HCT116 (cell line): ENCODE results near the gene PBX1. TPM values are rescaled to one million over a fixed set of nuclear protein-coding genes. Genes with fewer than 3 reads are reported as not detected.

Experiments
- ATAC-seq: fragments of 200-7000 bp; cut with Tn5 transposase; 2 replicates; pipeline ENCODE4 v1.9.1; 2020; ENCODE audit warnings: mild to moderate bottlenecking, moderate library complexity
- BruUV-seq: library from RNA; stranded (reverse); fragments of 400-500 nt; replicated peaks from 2 replicates; lab custom pipeline; 2021; lab: Mats Ljungman, UMichigan
- CTCF ChIA-PET: fragments of 300-600 bp; sonication (Branson Sonifier 250); formaldehyde crosslinking; loops from one replicate; lab custom pipeline; 2021; ENCODE audit warnings: antibody characterized with exemption; lab: Charles Lee
- POLR2A ChIA-PET: fragments of 300-600, 350-600 bp; sonication (Branson Sonifier 250); formaldehyde crosslinking; loops from one replicate; lab custom pipeline; 2021; ENCODE audit warnings: antibody characterized with exemption; lab: Charles Lee
- RAD21 ChIA-PET, 2 experiments: fragments of 300-600 bp; sonication (Branson Sonifier 250); formaldehyde crosslinking; loops; one replicate each; lab custom pipeline; 2023; ENCODE audit warnings: low total read pairs in 2 of 2; ENCODE audit not compliant: uncharacterized antibody in 2 of 2, unreplicated experiment in 2 of 2, low non-redundant PET in 1 of 2; lab: Charles Lee
- DNase-seq: peaks from one replicate; pipeline ENCODE4 v3.0.0-alpha.2; 2010; ENCODE audit warnings: low read depth, low spot score
- H2AFZ ChIP-seq: fragments of 200-600 bp; shearing (Covaris generic), sonication (generic); 2 replicates; pipeline ENCODE4 v1.6.1; 2017; ENCODE audit warnings: low read depth, mixed run types, mixed read lengths, antibody characterized with exemption, low read length; ENCODE audit not compliant: poor library complexity, severe bottlenecking
- H3K27ac ChIP-seq: 2 replicates; pipeline ENCODE4 v1.5.1; 2012; ENCODE audit warnings: low read depth, low read length
- H3K27me3 ChIP-seq: fragments of 200-600 bp; sonication (generic); 2 replicates; pipeline ENCODE4 v1.6.1; 2016; ENCODE audit warnings: mixed run types, low read length, mixed read lengths; ENCODE audit not compliant: insufficient read depth
- H3K36me3 ChIP-seq, 2 experiments: fragments of 200-500 bp in 1 of 2; fragments of 200-600 bp in 1 of 2; sonication (Bioruptor generic) in 1 of 2; sonication (generic) in 1 of 2; 2 replicates each; pipeline versions ENCODE4 v1.5.1 to v1.6.1; 2014 to 2016; ENCODE audit warnings: low read length in 2 of 2, inconsistent platforms in 1 of 2, mixed read lengths in 1 of 2, mixed run types in 1 of 2; ENCODE audit not compliant: insufficient read depth in 2 of 2, control insufficient read depth in 1 of 2
- H3K4me1 ChIP-seq, 2 experiments: fragments of 200-600 bp in 1 of 2; sonication (generic) in 1 of 2; 2 replicates each; pipeline versions ENCODE4 v1.5.1 to v1.6.1; 2012 to 2017; ENCODE audit warnings: low read length in 2 of 2, inconsistent platforms in 1 of 2, mild to moderate bottlenecking in 1 of 2, mixed read lengths in 1 of 2, mixed run types in 1 of 2, moderate library complexity in 1 of 2; ENCODE audit not compliant: insufficient read depth in 2 of 2, control insufficient read depth in 1 of 2
- H3K4me2 ChIP-seq: fragments of 200-600 bp; sonication (generic); 2 replicates; pipeline ENCODE4 v1.6.1; 2017; ENCODE audit warnings: mixed run types, low read length, mixed read lengths
- H3K4me3 ChIP-seq, 2 experiments: fragments of 200-600 bp in 1 of 2; sonication (generic) in 1 of 2; replicated peaks in 1 of 2; 2 replicates each; pipeline ENCODE4 v1.5.1; 2011 to 2016; ENCODE audit warnings: low read length in 2 of 2, control low read depth in 1 of 2, low read depth in 1 of 2, mild to moderate bottlenecking in 1 of 2, mixed read lengths in 1 of 2, mixed run types in 1 of 2
- H3K79me2 ChIP-seq: fragments of 200-600 bp; sonication (generic); 2 replicates; pipeline ENCODE4 v1.6.1; 2017; ENCODE audit warnings: mild to moderate bottlenecking, mixed run types, low read length, moderate library complexity, mixed read lengths; ENCODE audit not compliant: insufficient read depth
- H3K9ac ChIP-seq: fragments of 200-600 bp; sonication (generic); 2 replicates; pipeline ENCODE4 v1.6.1; 2016; ENCODE audit warnings: low read length, mixed read lengths
- H3K9me2 ChIP-seq: fragments of 200-600 bp; sonication (generic), shearing (Covaris generic); 2 replicates; pipeline ENCODE4 v1.6.1; 2017; ENCODE audit warnings: mixed run types, mild to moderate bottlenecking, moderate library complexity; ENCODE audit not compliant: insufficient read depth
- H3K9me3 ChIP-seq, 2 experiments: fragments of 200-500 bp in 1 of 2; fragments of 200-600 bp in 1 of 2; sonication (Bioruptor generic) in 1 of 2; sonication (generic) in 1 of 2; 2 replicates each; pipeline ENCODE4 v1.6.1; 2014 to 2017; ENCODE audit warnings: low read length in 2 of 2, mixed read lengths in 2 of 2, inconsistent platforms in 1 of 2, low read depth in 1 of 2, mild to moderate bottlenecking in 1 of 2, mixed run types in 1 of 2, moderate library complexity in 1 of 2; ENCODE audit not compliant: control insufficient read depth in 1 of 2, insufficient read depth in 1 of 2
- H4K20me1 ChIP-seq: fragments of 200-600 bp; sonication (generic), shearing (Covaris generic); 2 replicates; pipeline ENCODE4 v1.6.1; 2017; ENCODE audit warnings: mixed run types, mild to moderate bottlenecking, moderate library complexity; ENCODE audit not compliant: insufficient read depth
- CEBPB ChIP-seq: IDR thresholded peaks from 2 replicates; pipeline ENCODE4 v1.6.1; 2012; ENCODE audit warnings: low read depth
- EGR1 ChIP-seq: IDR thresholded peaks from 2 replicates; pipeline ENCODE4 v1.6.1; 2012; ENCODE audit warnings: low read depth
- EZH2 ChIP-seq: fragments of 200-600 bp; sonication (generic); IDR thresholded peaks from 2 replicates; pipeline ENCODE4 v1.6.1; 2017; ENCODE audit warnings: antibody characterized with exemption, mixed run types
- EZH2phosphoT487 ChIP-seq: fragments of 200-600 bp; IDR thresholded peaks from 2 replicates; pipeline ENCODE4 v1.6.1; 2018; ENCODE audit warnings: antibody characterized with exemption, borderline replicate concordance
- POLR2A ChIP-seq: IDR thresholded peaks from 2 replicates; pipeline ENCODE4 v1.7.0; 2011; ENCODE audit warnings: borderline replicate concordance; ENCODE audit not compliant: insufficient read depth, insufficient read length; ENCODE audit errors: extremely low read depth
- RAD21 ChIP-seq: IDR thresholded peaks from 2 replicates; pipeline ENCODE4 v1.6.1; 2012; ENCODE audit warnings: low read depth, mild to moderate bottlenecking
- SRF ChIP-seq: IDR thresholded peaks from 2 replicates; pipeline ENCODE4 v1.6.1; 2012; ENCODE audit warnings: low read depth
- TCF7L2 ChIP-seq: IDR thresholded peaks from 2 replicates; pipeline ENCODE4 v1.7.0; 2011; ENCODE audit warnings: borderline replicate concordance, inconsistent platforms; ENCODE audit not compliant: insufficient read depth, insufficient read length; ENCODE audit errors: extremely low read depth
- YY1 ChIP-seq: IDR thresholded peaks from 2 replicates; pipeline ENCODE4 v1.6.1; 2011; ENCODE audit warnings: low read length, low read depth, moderate library complexity, mild to moderate bottlenecking; ENCODE audit not compliant: insufficient replicate concordance; ENCODE audit errors: extremely low read depth
- ZFX ChIP-seq: fragments of 450-650 bp; IDR thresholded peaks from 2 replicates; pipeline ENCODE4 v1.6.1; 2017
- ZNF274 ChIP-seq: fragments of 200-500 bp; sonication (Bioruptor generic); IDR thresholded peaks from 2 replicates; pipeline ENCODE4 v1.6.1; 2014; ENCODE audit warnings: mild to moderate bottlenecking, low read depth, low read length, inconsistent platforms
- intact Hi-C: fragments of 100-400 bp; cut with micrococcal nuclease; formaldehyde crosslinking; loops from 2 replicates; pipeline ENCODE4 v1.10.0; 2022
- total RNA-seq: library from RNA; stranded (reverse); gene quantifications from one replicate; pipeline ENCODE4 v1.2.1, GENCODE V29; 2021; ENCODE audit not compliant: unreplicated experiment
- TF ChIP-seq, protein P1 (sequence below): IDR thresholded peaks from 2 replicates; pipeline ENCODE4 v1.6.1; 2012; ENCODE audit warnings: low read depth
- TF ChIP-seq, protein P2 (sequence below): IDR thresholded peaks from 2 replicates; pipeline ENCODE4 v1.6.1; 2012
- TF ChIP-seq, protein P3 (sequence below): IDR thresholded peaks from 2 replicates; pipeline ENCODE4 v1.6.1; 2012
- TF ChIP-seq, protein P4 (sequence below): IDR thresholded peaks from 2 replicates; pipeline ENCODE4 v1.6.1; 2011; ENCODE audit warnings: mild to moderate bottlenecking, low read length, moderate library complexity; ENCODE audit not compliant: insufficient replicate concordance; ENCODE audit errors: extremely low read depth

The PBX1 gene
- total RNA-seq, 1 experiment from 2014 or later, result 29.6 TPM

DNA sequence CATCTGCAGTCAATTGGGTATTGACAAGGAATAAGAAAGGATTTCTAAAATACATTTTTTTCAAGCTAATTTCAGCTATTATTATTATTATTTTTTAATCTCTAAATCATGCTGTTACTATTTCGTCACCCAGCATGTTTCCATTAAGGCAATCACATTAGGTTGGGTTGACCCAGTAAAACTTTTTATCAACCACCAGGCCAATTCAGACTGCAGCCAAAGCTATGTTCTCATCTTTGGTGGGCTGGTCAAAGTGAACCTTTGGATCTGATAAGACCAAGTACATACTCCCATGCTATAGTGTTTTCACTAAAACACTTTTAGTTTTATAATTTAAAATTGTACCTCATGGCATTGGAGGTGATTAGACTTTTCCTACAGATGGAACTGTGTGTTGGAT, 198.6 kb downstream of the PBX1 start:
- Histone ChIP-seq H4K20me1 (no peaks in the 10 kb centered on the region), H3K36me3 (no peaks in the 10 kb centered on the region), H3K9me2 (no peaks in the 10 kb centered on the region), H3K79me2 (no peaks in the 10 kb centered on the region), H3K4me1 (peaks cover 12 to 23% of the 10 kb centered on the region in 2 experiments; a peak in 3 of 4 replicates), H2AFZ (no peak overlapping the region), H3K27ac (no peak overlapping the region), H3K4me2 (no peak overlapping the region), H3K27me3 (no peaks in the 10 kb centered on the region), H3K4me3 (no peak overlapping the region), H3K9me3 (no peaks in the 10 kb centered on the region)
- no TSS peak for BruUV-seq
- DNase-seq, result no peak
- RAD21 ChIA-PET, result no interaction called here
- CTCF ChIA-PET, result interaction anchor here (1.8 kb wide), 1 partner anchor 84 kb away, joined by 6 read pairs; no protein-coding TSS in a partner anchor
- POLR2A ChIA-PET, result no interaction called here
- TF ChIP-seq, protein P1, sequence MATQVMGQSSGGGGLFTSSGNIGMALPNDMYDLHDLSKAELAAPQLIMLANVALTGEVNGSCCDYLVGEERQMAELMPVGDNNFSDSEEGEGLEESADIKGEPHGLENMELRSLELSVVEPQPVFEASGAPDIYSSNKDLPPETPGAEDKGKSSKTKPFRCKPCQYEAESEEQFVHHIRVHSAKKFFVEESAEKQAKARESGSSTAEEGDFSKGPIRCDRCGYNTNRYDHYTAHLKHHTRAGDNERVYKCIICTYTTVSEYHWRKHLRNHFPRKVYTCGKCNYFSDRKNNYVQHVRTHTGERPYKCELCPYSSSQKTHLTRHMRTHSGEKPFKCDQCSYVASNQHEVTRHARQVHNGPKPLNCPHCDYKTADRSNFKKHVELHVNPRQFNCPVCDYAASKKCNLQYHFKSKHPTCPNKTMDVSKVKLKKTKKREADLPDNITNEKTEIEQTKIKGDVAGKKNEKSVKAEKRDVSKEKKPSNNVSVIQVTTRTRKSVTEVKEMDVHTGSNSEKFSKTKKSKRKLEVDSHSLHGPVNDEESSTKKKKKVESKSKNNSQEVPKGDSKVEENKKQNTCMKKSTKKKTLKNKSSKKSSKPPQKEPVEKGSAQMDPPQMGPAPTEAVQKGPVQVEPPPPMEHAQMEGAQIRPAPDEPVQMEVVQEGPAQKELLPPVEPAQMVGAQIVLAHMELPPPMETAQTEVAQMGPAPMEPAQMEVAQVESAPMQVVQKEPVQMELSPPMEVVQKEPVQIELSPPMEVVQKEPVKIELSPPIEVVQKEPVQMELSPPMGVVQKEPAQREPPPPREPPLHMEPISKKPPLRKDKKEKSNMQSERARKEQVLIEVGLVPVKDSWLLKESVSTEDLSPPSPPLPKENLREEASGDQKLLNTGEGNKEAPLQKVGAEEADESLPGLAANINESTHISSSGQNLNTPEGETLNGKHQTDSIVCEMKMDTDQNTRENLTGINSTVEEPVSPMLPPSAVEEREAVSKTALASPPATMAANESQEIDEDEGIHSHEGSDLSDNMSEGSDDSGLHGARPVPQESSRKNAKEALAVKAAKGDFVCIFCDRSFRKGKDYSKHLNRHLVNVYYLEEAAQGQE, result no peak
- TF ChIP-seq, protein P2, sequence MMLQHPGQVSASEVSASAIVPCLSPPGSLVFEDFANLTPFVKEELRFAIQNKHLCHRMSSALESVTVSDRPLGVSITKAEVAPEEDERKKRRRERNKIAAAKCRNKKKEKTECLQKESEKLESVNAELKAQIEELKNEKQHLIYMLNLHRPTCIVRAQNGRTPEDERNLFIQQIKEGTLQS, result no peak
- TF ChIP-seq ZFX (no peak), RAD21 (no peak), EGR1 (no peak), EZH2phosphoT487 (no peak), CEBPB (no peak), EZH2 (no peak), ZNF274 (no peak), TCF7L2 (no peak), YY1 (no peak), POLR2A (no peak), SRF (no peak)
- TF ChIP-seq, protein P3, sequence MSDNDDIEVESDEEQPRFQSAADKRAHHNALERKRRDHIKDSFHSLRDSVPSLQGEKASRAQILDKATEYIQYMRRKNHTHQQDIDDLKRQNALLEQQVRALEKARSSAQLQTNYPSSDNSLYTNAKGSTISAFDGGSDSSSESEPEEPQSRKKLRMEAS, result no peak
- TF ChIP-seq, protein P4, sequence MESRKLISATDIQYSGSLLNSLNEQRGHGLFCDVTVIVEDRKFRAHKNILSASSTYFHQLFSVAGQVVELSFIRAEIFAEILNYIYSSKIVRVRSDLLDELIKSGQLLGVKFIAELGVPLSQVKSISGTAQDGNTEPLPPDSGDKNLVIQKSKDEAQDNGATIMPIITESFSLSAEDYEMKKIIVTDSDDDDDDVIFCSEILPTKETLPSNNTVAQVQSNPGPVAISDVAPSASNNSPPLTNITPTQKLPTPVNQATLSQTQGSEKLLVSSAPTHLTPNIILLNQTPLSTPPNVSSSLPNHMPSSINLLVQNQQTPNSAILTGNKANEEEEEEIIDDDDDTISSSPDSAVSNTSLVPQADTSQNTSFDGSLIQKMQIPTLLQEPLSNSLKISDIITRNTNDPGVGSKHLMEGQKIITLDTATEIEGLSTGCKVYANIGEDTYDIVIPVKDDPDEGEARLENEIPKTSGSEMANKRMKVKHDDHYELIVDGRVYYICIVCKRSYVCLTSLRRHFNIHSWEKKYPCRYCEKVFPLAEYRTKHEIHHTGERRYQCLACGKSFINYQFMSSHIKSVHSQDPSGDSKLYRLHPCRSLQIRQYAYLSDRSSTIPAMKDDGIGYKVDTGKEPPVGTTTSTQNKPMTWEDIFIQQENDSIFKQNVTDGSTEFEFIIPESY, result no peak
- TF ChIP-seq, all 23 proteins: peak for 0
- ATAC-seq, result no peak
- H3K9ac ChIP-seq, result no peak overlapping the region
- intact Hi-C loops, result no loop called here
